ENCODE results near the gene TPRX2.

The TPRX2 gene

GRCh38 chr19:47891923-47892666 is 33.1 kb downstream of the TPRX2 start:
- CTCF ChIA-PET = interaction anchor here (0.6 to 1.5 kb wide), 5 partner anchors 9 to 126 kb away, joined by 3 to 9 read pairs (median 3); no protein-coding TSS in a partner anchor

GRCh38 chr19:47895165-47895782 is 36.2 kb downstream of the TPRX2 start:
- TF ChIP-seq CTCF (IDR thresholded peaks at IDR 0.05; ENCODE audit: insufficient read depth, low read length, missing control alignments) = no peak
- H3K4me3 ChIP-seq (ENCODE audit: low read depth, low read length) = no peak overlapping the region
- DNase-seq (ENCODE audit: low read depth, low spot score) = no peak
- ChIA-PET POLR2A (no interaction called here), CTCF (no interaction called here)

More at GRCh38 chr19:47891923-47892666, 33.1 kb downstream of the TPRX2 start:
- no peak for TF ChIP-seq CTCF (IDR thresholded peaks at IDR 0.05; ENCODE audit: insufficient read depth, low read length, missing control alignments)
- no peak overlapping the region for H3K4me3 ChIP-seq (ENCODE audit: low read depth, low read length)
- POLR2A ChIA-PET = no interaction called here
- no peak for DNase-seq (ENCODE audit: low read depth, low spot score)

DNA sequence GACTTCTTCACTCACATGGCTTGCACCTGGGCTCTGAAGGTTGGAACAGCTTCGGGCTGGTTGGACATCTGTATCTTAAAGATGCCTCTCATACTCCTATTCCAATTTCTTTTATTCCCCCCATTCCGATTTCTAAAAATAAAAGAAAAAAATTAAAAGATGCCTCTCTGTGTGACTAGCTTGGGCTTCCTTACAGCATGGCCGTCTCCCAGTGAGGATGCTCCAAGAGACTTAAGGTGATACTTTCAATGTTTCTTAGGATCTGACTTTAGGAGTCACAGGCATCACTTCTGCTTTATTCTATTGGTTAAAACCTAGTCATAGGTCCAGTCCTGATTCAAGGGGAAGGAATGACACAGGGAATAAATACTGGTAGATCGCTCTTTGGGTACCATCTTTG is 37.0 kb downstream of the TPRX2 start:
- CTCF ChIA-PET = no interaction called here
- no peak for DNase-seq (ENCODE audit: low read depth, low spot score)
- H3K4me3 ChIP-seq (ENCODE audit: low read depth, low read length) = no peak overlapping the region
- POLR2A ChIA-PET = no interaction called here
- no peak for TF ChIP-seq CTCF (IDR thresholded peaks at IDR 0.05; ENCODE audit: insufficient read depth, low read length, missing control alignments)

GRCh38 chr19:47896773-47897172 is 37.7 kb downstream of the TPRX2 start:
- ChIA-PET CTCF (no interaction called here), POLR2A (no interaction called here)
- no peak for DNase-seq (ENCODE audit: low read depth, low spot score)
- TF ChIP-seq CTCF (IDR thresholded peaks at IDR 0.05; ENCODE audit: insufficient read depth, low read length, missing control alignments) = no peak
- H3K4me3 ChIP-seq (ENCODE audit: low read depth, low read length) = no peak overlapping the region

- ChIA-PET POLR2A (no interaction called here), CTCF (no interaction called here)
- DNase-seq (ENCODE audit: low read depth, low spot score) = no peak
- TF ChIP-seq CTCF (IDR thresholded peaks at IDR 0.05; ENCODE audit: insufficient read depth, low read length, missing control alignments) = no peak
- H3K4me3 ChIP-seq (ENCODE audit: low read depth, low read length) = no peak overlapping the region
Measured at GRCh38 chr19:47897861-47898260, 38.8 kb downstream of the TPRX2 start.

- CTCF ChIA-PET = no interaction called here
Measured at GRCh38 chr19:47899335-47899734, 40.3 kb downstream of the TPRX2 start.

More at GRCh38 chr19:47899335-47899734, 40.3 kb downstream of the TPRX2 start:
- no peak for TF ChIP-seq CTCF (IDR thresholded peaks at IDR 0.05; ENCODE audit: insufficient read depth, low read length, missing control alignments)
- POLR2A ChIA-PET = no interaction called here
- H3K4me3 ChIP-seq (ENCODE audit: low read depth, low read length) = no peak overlapping the region
- DNase-seq (ENCODE audit: low read depth, low spot score) = no peak

All from AG04449 (cell line).